Ovary (tissue), 3 donors: ENCODE measurements around the gene SERINC5.

Experiments used
- EP300 ChIP-seq: sonication (generic); formaldehyde crosslinking; IDR thresholded peaks from one replicate; pipeline ENCODE4 v1.6.1; 2017; ENCODE audit warnings: antibody characterized with exemption
- POLR2A ChIP-seq: fragments of 450-650 bp; IDR thresholded peaks from one replicate; pipeline ENCODE4 v1.6.1; 2017; ENCODE audit warnings: antibody characterized with exemption, mild to moderate bottlenecking, moderate library complexity
- TF ChIP-seq, protein P1 (sequence below), 3 donors: fragments of 450-650 bp in 2 of 3; fragments of 200-600 bp in 1 of 3; IDR thresholded peaks; one replicate each; pipeline versions ENCODE4 v1.5.1 to v1.8.0; 2016 to 2022; ENCODE audit warnings: antibody characterized with exemption in 3 of 3, mild to moderate bottlenecking in 1 of 3
- donor health status: DM: no; HTN: no; CAD: no.

DNA sequence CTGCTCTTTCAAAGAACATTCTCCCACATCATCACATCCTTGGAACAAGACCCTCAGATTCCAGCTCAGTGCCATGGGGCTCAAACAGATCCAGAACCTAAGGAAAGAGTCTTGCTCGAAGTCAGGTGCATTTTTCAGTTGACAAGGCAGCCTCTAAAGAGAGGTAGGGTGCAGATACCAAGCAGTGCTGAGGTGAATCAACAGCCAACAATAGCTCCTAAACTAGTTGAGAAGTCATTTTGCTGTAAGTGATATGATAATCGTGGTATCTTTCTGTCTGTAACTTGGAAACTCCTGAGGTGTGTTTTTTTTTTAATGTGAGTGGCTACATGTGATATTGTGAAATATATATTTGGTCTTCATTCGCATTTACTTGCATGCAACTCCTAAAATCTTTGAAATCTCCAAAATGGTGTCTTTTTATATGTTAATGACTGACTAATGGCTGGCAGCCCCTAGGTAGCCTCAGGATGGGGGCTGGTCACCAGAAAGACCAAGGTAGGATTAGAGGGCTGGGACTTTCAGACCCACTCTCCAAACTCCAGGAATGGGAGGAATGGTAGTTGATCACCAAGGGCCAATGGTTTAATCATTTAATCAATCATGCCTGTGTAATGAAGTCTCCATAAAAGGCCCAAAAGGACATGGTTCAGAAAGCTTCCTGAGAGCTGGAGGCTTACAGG is 96.6 kb downstream of the SERINC5 start:
- TF ChIP-seq, protein P1, sequence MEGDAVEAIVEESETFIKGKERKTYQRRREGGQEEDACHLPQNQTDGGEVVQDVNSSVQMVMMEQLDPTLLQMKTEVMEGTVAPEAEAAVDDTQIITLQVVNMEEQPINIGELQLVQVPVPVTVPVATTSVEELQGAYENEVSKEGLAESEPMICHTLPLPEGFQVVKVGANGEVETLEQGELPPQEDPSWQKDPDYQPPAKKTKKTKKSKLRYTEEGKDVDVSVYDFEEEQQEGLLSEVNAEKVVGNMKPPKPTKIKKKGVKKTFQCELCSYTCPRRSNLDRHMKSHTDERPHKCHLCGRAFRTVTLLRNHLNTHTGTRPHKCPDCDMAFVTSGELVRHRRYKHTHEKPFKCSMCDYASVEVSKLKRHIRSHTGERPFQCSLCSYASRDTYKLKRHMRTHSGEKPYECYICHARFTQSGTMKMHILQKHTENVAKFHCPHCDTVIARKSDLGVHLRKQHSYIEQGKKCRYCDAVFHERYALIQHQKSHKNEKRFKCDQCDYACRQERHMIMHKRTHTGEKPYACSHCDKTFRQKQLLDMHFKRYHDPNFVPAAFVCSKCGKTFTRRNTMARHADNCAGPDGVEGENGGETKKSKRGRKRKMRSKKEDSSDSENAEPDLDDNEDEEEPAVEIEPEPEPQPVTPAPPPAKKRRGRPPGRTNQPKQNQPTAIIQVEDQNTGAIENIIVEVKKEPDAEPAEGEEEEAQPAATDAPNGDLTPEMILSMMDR (IDR thresholded peaks at IDR 0.05), result no peak
- no peak for TF ChIP-seq EP300
- no peak for TF ChIP-seq POLR2A
